Hepatocyte (in vitro differentiated cells): Measurements from ENCODE around the gene DDIT4. TPM values are rescaled to one million over a fixed set of nuclear protein-coding genes. Genes with fewer than 3 reads are reported as not detected.

ENCODE experiments used
- DNase-seq: peaks from one replicate; pipeline ENCODE4 v3.0.0-alpha.2; 2016; ENCODE audit warnings: low spot score
- H2AFZ ChIP-seq: fragments of 200-600 bp; sonication (generic); 2 replicates; pipeline ENCODE4 v1.6.0; 2016; ENCODE audit warnings: antibody characterized with exemption, mild to moderate bottlenecking
- H3K27ac ChIP-seq: fragments of 200-600 bp; sonication (generic); 2 replicates; pipeline ENCODE4 v1.5.1; 2016; ENCODE audit warnings: mild to moderate bottlenecking
- H3K27me3 ChIP-seq: fragments of 200-600 bp; sonication (generic); 2 replicates; pipeline ENCODE4 v1.6.1; 2016
- H3K36me3 ChIP-seq: fragments of 200-600 bp; sonication (generic); replicated peaks from 2 replicates; pipeline ENCODE4 v1.5.1; 2016; ENCODE audit warnings: low read depth; ENCODE audit not compliant: insufficient read depth
- H3K4me1 ChIP-seq: fragments of 200-600 bp; sonication (generic); 2 replicates; pipeline ENCODE4 v1.5.1; 2016; ENCODE audit warnings: mild to moderate bottlenecking, moderate library complexity; ENCODE audit not compliant: insufficient read depth
- H3K4me2 ChIP-seq: fragments of 200-600 bp; sonication (generic); 2 replicates; pipeline ENCODE4 v1.6.0; 2016
- H3K4me3 ChIP-seq: fragments of 200-600 bp; sonication (generic); 2 replicates; pipeline ENCODE4 v1.5.1; 2016; ENCODE audit warnings: mild to moderate bottlenecking
- H3K79me2 ChIP-seq: fragments of 200-600 bp; sonication (generic); 2 replicates; pipeline ENCODE4 v1.6.0; 2017; ENCODE audit warnings: mild to moderate bottlenecking
- H3K9me2 ChIP-seq: fragments of 200-600 bp; sonication (generic); replicated peaks from 2 replicates; pipeline ENCODE4 v1.6.0; 2017; ENCODE audit warnings: mild to moderate bottlenecking; ENCODE audit not compliant: insufficient read depth
- H3K9me3 ChIP-seq: fragments of 200-600 bp; sonication (generic); 2 replicates; pipeline ENCODE4 v1.5.1; 2016; ENCODE audit warnings: low read depth, mild to moderate bottlenecking
- H4K20me1 ChIP-seq: fragments of 200-600 bp; sonication (generic); 2 replicates; pipeline ENCODE4 v1.6.0; 2016; ENCODE audit warnings: mild to moderate bottlenecking; ENCODE audit not compliant: insufficient read depth, poor library complexity, severe bottlenecking
- CTCF ChIP-seq: fragments of 200-600 bp; sonication (generic); IDR thresholded peaks from 2 replicates; pipeline ENCODE4 v1.5.1; 2016; ENCODE audit warnings: antibody characterized with exemption, mild to moderate bottlenecking; ENCODE audit not compliant: poor library complexity
- EZH2 ChIP-seq: fragments of 200-600 bp; sonication (generic); IDR thresholded peaks from 2 replicates; pipeline ENCODE4 v1.6.1; 2016; ENCODE audit warnings: antibody characterized with exemption, mild to moderate bottlenecking, borderline replicate concordance
- EZH2phosphoT487 ChIP-seq: fragments of 200-600 bp; sonication (generic); IDR thresholded peaks from one replicate; pipeline ENCODE4 v1.6.1; 2018; ENCODE audit warnings: antibody characterized with exemption, mild to moderate bottlenecking, low read depth, moderate library complexity; ENCODE audit not compliant: unreplicated experiment, severe bottlenecking
- WGBS: methylation state at CpG from one replicate; pipeline ENCODE4 v1.1.6; 2016; ENCODE audit warnings: low lambda C conversion rate; ENCODE audit errors: missing lambda C conversion rate; 5-methylcytosine and 5-hydroxymethylcytosine counted together
- polyA plus RNA-seq: library from polyadenylated mRNA; unstranded; fragments of >200 nt; fragmentation: Nextera tagmentation; extraction: Ambion mirVana; gene quantifications from 2 replicates; pipeline ENCODE4 v1.2.1, GENCODE V29; 2016
- total RNA-seq: library from RNA; depleted of rRNA; stranded (reverse); fragments of >200 nt; gene quantifications from 2 replicates; pipeline ENCODE4 v1.2.3, GENCODE V29; 2014

Gene DDIT4
- total and polyA plus RNA-seq, 2 experiments from 2014 or later: 165 to 235 TPM

- no peak overlapping the region for H3K4me3 ChIP-seq
- no peaks in the 10 kb centered on the region for H3K36me3 ChIP-seq
- H3K4me1 ChIP-seq: no peaks in the 10 kb centered on the region
- DNase-seq: no peak
- H3K27ac ChIP-seq: no peak overlapping the region
- H2AFZ ChIP-seq: no peak overlapping the region
- no peak for TF ChIP-seq CTCF
- TF ChIP-seq EZH2: no peak
- WGBS: 85% methylated on average over 2 of the region's 2 CpGs
- H3K27me3 ChIP-seq: no peaks in the 10 kb centered on the region
- no peaks in the 10 kb centered on the region for H4K20me1 ChIP-seq
- H3K79me2 ChIP-seq: peaks cover 80% of the 10 kb centered on the region
- H3K4me2 ChIP-seq: no peak overlapping the region
- no peaks in the 10 kb centered on the region for H3K9me2 ChIP-seq
- H3K9me3 ChIP-seq: no peaks in the 10 kb centered on the region
Observed at GRCh38 chr10:72228318-72228751, 45.4 kb upstream of the DDIT4 start.

- Histone ChIP-seq H3K27ac (no peak overlapping the region), H3K36me3 (no peaks in the 10 kb centered on the region), H3K79me2 (peaks cover 70% of the 10 kb centered on the region), H3K4me2 (no peak overlapping the region), H3K4me1 (no peaks in the 10 kb centered on the region), H3K9me3 (no peaks in the 10 kb centered on the region), H2AFZ (no peak overlapping the region), H3K27me3 (no peaks in the 10 kb centered on the region), H3K9me2 (no peaks in the 10 kb centered on the region), H4K20me1 (no peaks in the 10 kb centered on the region), H3K4me3 (no peak overlapping the region)
- 74% methylated on average over 8 of the region's 8 CpGs for WGBS
- no peak for DNase-seq
- TF ChIP-seq EZH2 (no peak), CTCF (no peak), EZH2phosphoT487 (no peak)
Observed at GRCh38 chr10:72229261-72230251, 44.2 kb upstream of the DDIT4 start.

- Histone ChIP-seq H3K4me3 (no peak overlapping the region), H3K4me2 (no peak overlapping the region), H3K27me3 (no peaks in the 10 kb centered on the region), H3K9me2 (no peaks in the 10 kb centered on the region), H3K36me3 (no peaks in the 10 kb centered on the region), H3K9me3 (no peaks in the 10 kb centered on the region), H3K27ac (no peak overlapping the region), H4K20me1 (no peaks in the 10 kb centered on the region), H3K79me2 (peaks cover 29% of the 10 kb centered on the region), H2AFZ (no peak overlapping the region), H3K4me1 (no peaks in the 10 kb centered on the region)
- TF ChIP-seq CTCF: no peak
- no peak for TF ChIP-seq EZH2
- no peak for TF ChIP-seq EZH2phosphoT487
- no peak for DNase-seq
Observed at GRCh38 chr10:72233621-72234020, 40.1 kb upstream of the DDIT4 start.
